ENCODE measurements around the gene DNM2. TPM values are rescaled to one million over a fixed set of nuclear protein-coding genes. Genes with fewer than 3 reads are reported as not detected.
"Not testable (repeated sequence)": the region's sequence is repeated elsewhere in the genome, so short reads cannot be mapped to it uniquely, and the experiment has no call there.

DNM2 gene
- total RNA-seq = 100 to 1,000 TPM; 249 to 259 TPM

GRCh38 chr19:10717356-10718204 lies at the start of gene DNM2:
Gene DNM2, plus strand, starts transcription at chr19:10718079. Its CDS starts 164 bp downstream, at chr19:10718243.
- no peaks in the 10 kb centered on the region for H3K9me3 Mint-ChIP-seq
- DNase-seq (peak; percentile 97), ATAC-seq (ENCODE audit: low read depth) (peak; percentile 93)
- peaks cover 25% of the 10 kb centered on the region for H3K4me1 Mint-ChIP-seq
- POLR2A ChIA-PET = interaction anchor here (0.5 to 3.2 kb wide), 19 partner anchors 10 to 627 kb away, joined by 3 to 26 read pairs (median 4); partner anchors contain the start of genes CARM1, QTRT1 and TMED1
- peak within 1 kb of the TSS; percentile 98 for H3K4me3 Mint-ChIP-seq
- peak within 1 kb of the TSS; percentile 89 for H3K27ac Mint-ChIP-seq
- H3K36me3 Mint-ChIP-seq = peaks cover 10% of the 10 kb centered on the region
- no peaks in the 10 kb centered on the region for H3K27me3 Mint-ChIP-seq

GRCh38 chr19:10669246-10669645 lies 48.6 kb upstream of the DNM2 start:
- ATAC-seq (ENCODE audit: low read depth) = no peak
- no peak overlapping the region for H3K4me3 Mint-ChIP-seq
- peaks cover 13% of the 10 kb centered on the region for H3K36me3 Mint-ChIP-seq

GRCh38 chr19:10670182-10670581 lies 47.7 kb upstream of the DNM2 start:
- Mint-ChIP-seq H3K27ac (no peak overlapping the region), H3K4me3 (no peak overlapping the region), H3K36me3 (peaks cover 13% of the 10 kb centered on the region), H3K9me3 (no peaks in the 10 kb centered on the region), H3K27me3 (no peaks in the 10 kb centered on the region), H3K4me1 (peaks cover 16% of the 10 kb centered on the region)
- ATAC-seq (ENCODE audit: low read depth) (no peak), DNase-seq (no peak)
- POLR2A ChIA-PET = no interaction called here

More at GRCh38 chr19:10669246-10669645, 48.6 kb upstream of the DNM2 start:
- H3K27me3 Mint-ChIP-seq = no peaks in the 10 kb centered on the region
- H3K4me1 Mint-ChIP-seq = peaks cover 16% of the 10 kb centered on the region
- H3K27ac Mint-ChIP-seq = no peak overlapping the region
- POLR2A ChIA-PET = no interaction called here
- H3K9me3 Mint-ChIP-seq = no peaks in the 10 kb centered on the region
- DNase-seq = no peak

- no peak overlapping the region for H3K27ac Mint-ChIP-seq
- peaks cover 13% of the 10 kb centered on the region for H3K36me3 Mint-ChIP-seq
- H3K27me3 Mint-ChIP-seq = no peaks in the 10 kb centered on the region
- peaks cover 14% of the 10 kb centered on the region for H3K4me1 Mint-ChIP-seq
- no peaks in the 10 kb centered on the region for H3K9me3 Mint-ChIP-seq
- POLR2A ChIA-PET = interaction anchor here (0.7 kb wide), 1 partner anchor 1682 kb away, joined by 4 read pairs; no protein-coding TSS in a partner anchor
- no peak for ATAC-seq (ENCODE audit: low read depth)
- no peak overlapping the region for H3K4me3 Mint-ChIP-seq
- no peak for DNase-seq
Observed at GRCh38 chr19:10670876-10671804, 46.7 kb upstream of the DNM2 start.

- POLR2A ChIA-PET = interaction anchor here (0.7 kb wide), 1 partner anchor 1681 kb away, joined by 4 read pairs; no protein-coding TSS in a partner anchor
- H3K9me3 Mint-ChIP-seq; H3K27me3 Mint-ChIP-seq; ATAC-seq (ENCODE audit: low read depth); H3K27ac Mint-ChIP-seq; H3K4me3 Mint-ChIP-seq; DNase-seq: not testable (repeated sequence)
- peaks cover 13% of the 10 kb centered on the region for H3K36me3 Mint-ChIP-seq
- peaks cover 12% of the 10 kb centered on the region for H3K4me1 Mint-ChIP-seq
Observed at GRCh38 chr19:10671922-10672321, 46.0 kb upstream of the DNM2 start.

- POLR2A ChIA-PET; DNase-seq; H3K36me3 Mint-ChIP-seq; H3K27ac Mint-ChIP-seq; H3K9me3 Mint-ChIP-seq; H3K27me3 Mint-ChIP-seq; H3K4me1 Mint-ChIP-seq; ATAC-seq (ENCODE audit: low read depth); H3K4me3 Mint-ChIP-seq: not testable (repeated sequence)
Observed at GRCh38 chr19:10675214-10675613, 42.7 kb upstream of the DNM2 start.

- no peak overlapping the region for H3K4me3 Mint-ChIP-seq
- POLR2A ChIA-PET = no interaction called here
- no peak for ATAC-seq (ENCODE audit: low read depth)
- H3K9me3 Mint-ChIP-seq = no peaks in the 10 kb centered on the region
- no peaks in the 10 kb centered on the region for H3K27me3 Mint-ChIP-seq
- H3K27ac Mint-ChIP-seq = no peak overlapping the region
- no peaks in the 10 kb centered on the region for H3K4me1 Mint-ChIP-seq
- no peak for DNase-seq
- H3K36me3 Mint-ChIP-seq = peaks cover 15% of the 10 kb centered on the region
Observed at GRCh38 chr19:10677751-10678150, 40.1 kb upstream of the DNM2 start.

GRCh38 chr19:10678813-10679212 lies 39.1 kb upstream of the DNM2 start:
- H3K36me3 Mint-ChIP-seq = peaks cover 12% of the 10 kb centered on the region
- no peaks in the 10 kb centered on the region for H3K9me3 Mint-ChIP-seq

GRCh38 chr19:10679743-10680142 lies 38.1 kb upstream of the DNM2 start:
- H3K9me3 Mint-ChIP-seq = no peaks in the 10 kb centered on the region
- H3K27me3 Mint-ChIP-seq = no peaks in the 10 kb centered on the region
- POLR2A ChIA-PET = interaction anchor here (1.0 kb wide), 1 partner anchor 12 kb away, joined by 5 read pairs; no protein-coding TSS in a partner anchor
- peaks cover 16% of the 10 kb centered on the region for H3K36me3 Mint-ChIP-seq
- no peak overlapping the region for H3K4me3 Mint-ChIP-seq
- no peaks in the 10 kb centered on the region for H3K4me1 Mint-ChIP-seq
- no peak overlapping the region for H3K27ac Mint-ChIP-seq
- ATAC-seq (ENCODE audit: low read depth) (no peak), DNase-seq (no peak)

More at GRCh38 chr19:10678813-10679212, 39.1 kb upstream of the DNM2 start:
- POLR2A ChIA-PET = interaction anchor here (1.0 kb wide), 1 partner anchor 11 kb away, joined by 5 read pairs; no protein-coding TSS in a partner anchor
- no peaks in the 10 kb centered on the region for H3K4me1 Mint-ChIP-seq
- DNase-seq = no peak
- no peak for ATAC-seq (ENCODE audit: low read depth)
- no peak overlapping the region for H3K4me3 Mint-ChIP-seq
- H3K27me3 Mint-ChIP-seq = no peaks in the 10 kb centered on the region
- no peak overlapping the region for H3K27ac Mint-ChIP-seq

GRCh38 chr19:10680545-10681135 lies 37.2 kb upstream of the DNM2 start:
- Mint-ChIP-seq H3K36me3 (peaks cover 16% of the 10 kb centered on the region), H3K27ac (no peak overlapping the region), H3K9me3 (no peaks in the 10 kb centered on the region), H3K4me1 (no peaks in the 10 kb centered on the region), H3K27me3 (no peaks in the 10 kb centered on the region), H3K4me3 (no peak overlapping the region)
- POLR2A ChIA-PET = interaction anchor here (1.5 kb wide), 1 partner anchor 16 kb away, joined by 3 read pairs; no protein-coding TSS in a partner anchor
- ATAC-seq (ENCODE audit: low read depth) (no peak), DNase-seq (no peak)

- Mint-ChIP-seq H3K4me1 (no peaks in the 10 kb centered on the region), H3K4me3 (no peak overlapping the region), H3K36me3 (peaks cover 17% of the 10 kb centered on the region), H3K27me3 (no peaks in the 10 kb centered on the region), H3K9me3 (no peaks in the 10 kb centered on the region), H3K27ac (no peak overlapping the region)
- ATAC-seq (ENCODE audit: low read depth) (no peak), DNase-seq (no peak)
- POLR2A ChIA-PET = interaction anchor here (1.5 kb wide), 1 partner anchor 15 kb away, joined by 3 read pairs; no protein-coding TSS in a partner anchor
Observed at GRCh38 chr19:10681658-10682057, 36.2 kb upstream of the DNM2 start.

- DNase-seq = no peak
- Mint-ChIP-seq H3K36me3 (peaks cover 17% of the 10 kb centered on the region), H3K27ac (no peak overlapping the region), H3K4me1 (no peaks in the 10 kb centered on the region), H3K4me3 (no peak overlapping the region), H3K27me3 (no peaks in the 10 kb centered on the region), H3K9me3 (no peaks in the 10 kb centered on the region)
- POLR2A ChIA-PET = interaction anchor here (1.6 kb wide), 1 partner anchor 19 kb away, joined by 4 read pairs; the partner anchor contains the start of gene QTRT1
- no peak for ATAC-seq (ENCODE audit: low read depth)
Observed at GRCh38 chr19:10682397-10683063, 35.3 kb upstream of the DNM2 start.

Measured in activated naive CD8-positive, alpha-beta T cell treated with anti-CD3 and anti-CD28 coated beads, Interleukin-2, amount 10 ng/mL, durations not matched to agents 7 days and 5 days (primary cell).